GM12878 (cell line): ENCODE data around the gene PRRT1B. TPM values are rescaled to one million over a fixed set of nuclear protein-coding genes. Genes with fewer than 3 reads are reported as not detected.

ENCODE experiments used
- ATAC-seq: fragments of 200-7000 bp; cut with Tn5 transposase; 3 replicates; pipeline ENCODE4 v1.9.1; 2020; ENCODE audit warnings: mild to moderate bottlenecking, moderate library complexity
- BruUV-seq: library from RNA; stranded (reverse); fragments of 400-500 nt; replicated peaks from 2 replicates; lab custom pipeline; 2021; lab: Mats Ljungman, UMichigan
- CTCF ChIA-PET: fragments of 300-600 bp; sonication (Branson Sonifier 250); formaldehyde crosslinking; extraction: SDS; loops from one replicate; lab custom pipeline; 2021; ENCODE audit warnings: inconsistent platforms; lab: Yijun Ruan, JAX
- POLR2A ChIA-PET: fragments of 350-600 bp; formaldehyde crosslinking; extraction: SDS; loops from one replicate; lab custom pipeline; 2021; ENCODE audit warnings: inconsistent platforms; lab: Charles Lee
- RAD21 ChIA-PET: fragments of 300-600 bp; sonication (Branson Sonifier 250); formaldehyde crosslinking; loops from one replicate; lab custom pipeline; 2023; ENCODE audit warnings: antibody characterized with exemption; ENCODE audit not compliant: unreplicated experiment; lab: Charles Lee
- SMC1A ChIA-PET: fragments of 300-600 bp; sonication (Branson Sonifier 250); formaldehyde crosslinking; loops from one replicate; lab custom pipeline; 2023; ENCODE audit not compliant: unreplicated experiment, uncharacterized antibody; lab: Charles Lee
- DNase-seq: peaks from one replicate; pipeline ENCODE4 v3.0.0-alpha.2; 2011; ENCODE audit warnings: low read depth, low spot score
- FAIRE-seq: peaks from 3 replicates; lab custom pipeline; 2011; peaks lifted over from hg19 to GRCh38; lab: Jason Lieb, UNC
- H2AFZ ChIP-seq: 2 replicates; pipeline ENCODE4 v1.6.0; 2011; ENCODE audit warnings: low read depth, low read length, control low read depth; ENCODE audit not compliant: control insufficient read depth
- H3K27ac ChIP-seq: 2 replicates; pipeline ENCODE4 v1.5.1; 2011; ENCODE audit warnings: control low read depth; ENCODE audit not compliant: control insufficient read depth, insufficient read depth
- H3K27me3 ChIP-seq, 2 experiments: replicated peaks in 1 of 2; 2 replicates each; pipeline versions ENCODE4 v1.6.0 to v1.6.1; 2011; ENCODE audit warnings: low read length in 1 of 2; ENCODE audit not compliant: control insufficient read depth in 2 of 2, insufficient read depth in 2 of 2
- H3K36me3 ChIP-seq, 2 experiments: 2 replicates each; pipeline ENCODE4 v1.5.1; 2011; ENCODE audit warnings: low read length in 1 of 2; ENCODE audit not compliant: control insufficient read depth in 2 of 2, insufficient read depth in 2 of 2
- H3K4me1 ChIP-seq: 2 replicates; pipeline ENCODE4 v1.6.1; 2011; ENCODE audit warnings: mild to moderate bottlenecking, low read length, moderate library complexity, mixed read lengths; ENCODE audit not compliant: control insufficient read depth, insufficient read depth
- H3K4me2 ChIP-seq: 2 replicates; pipeline ENCODE4 v1.6.0; 2011; ENCODE audit warnings: control low read depth; ENCODE audit not compliant: control insufficient read depth, insufficient read depth
- H3K4me3 ChIP-seq: fragments of 200-600 bp; sonication (generic); 2 replicates; pipeline ENCODE4 v1.5.1; 2016
- H3K79me2 ChIP-seq: 2 replicates; pipeline ENCODE4 v1.6.0; 2011; ENCODE audit warnings: low read length; ENCODE audit not compliant: control insufficient read depth, insufficient read depth
- H3K9ac ChIP-seq: 2 replicates; pipeline ENCODE4 v1.8.0; 2011; ENCODE audit warnings: low read length, control low read depth, mixed read lengths; ENCODE audit not compliant: control insufficient read depth, insufficient read depth
- H3K9me3 ChIP-seq: replicated peaks from 3 replicates; pipeline ENCODE4 v1.5.1; 2011; ENCODE audit warnings: mild to moderate bottlenecking, low read length; ENCODE audit not compliant: control insufficient read depth, insufficient read depth
- H4K20me1 ChIP-seq: 2 replicates; pipeline ENCODE4 v1.6.0; 2011; ENCODE audit not compliant: control insufficient read depth, insufficient read depth
- BACH1 ChIP-seq: fragments of 450-650 bp; IDR thresholded peaks from 2 replicates; pipeline ENCODE4 v1.6.1; 2017; ENCODE audit warnings: mild to moderate bottlenecking, borderline replicate concordance
- CBX3 ChIP-seq: fragments of 200-600 bp; sonication (generic); IDR thresholded peaks from 2 replicates; pipeline ENCODE4 v1.6.1; 2016; ENCODE audit warnings: low read depth, borderline replicate concordance
- ETV6 ChIP-seq, 2 experiments: fragments of 450-650 bp in 1 of 2; IDR thresholded peaks in 1 of 2; conservative IDR thresholded peaks in 1 of 2; 2 replicates each; pipeline ENCODE4 v1.6.1; 2014; ENCODE audit warnings: antibody characterized with exemption in 1 of 2, borderline replicate concordance in 1 of 2, low read depth in 1 of 2, mild to moderate bottlenecking in 1 of 2, moderate library complexity in 1 of 2
- FOS ChIP-seq: IDR thresholded peaks from 3 replicates; pipeline ENCODE4 v1.6.1; 2011; ENCODE audit warnings: borderline replicate concordance; ENCODE audit not compliant: insufficient read length; ENCODE audit errors: extremely low read depth
- HCFC1 ChIP-seq: fragments of 150-350 bp; IDR thresholded peaks from 2 replicates; pipeline ENCODE4 v1.6.1; 2014; ENCODE audit warnings: low read length
- IKZF2 ChIP-seq, 2 experiments: fragments of 450-650 bp; IDR thresholded peaks; 2 replicates each; pipeline ENCODE4 v1.6.1; 2017; ENCODE audit warnings: mild to moderate bottlenecking in 2 of 2, moderate library complexity in 2 of 2
- NBN ChIP-seq: fragments of 450-650 bp; IDR thresholded peaks from 2 replicates; pipeline ENCODE4 v1.6.1; 2016
- PML ChIP-seq: IDR thresholded peaks from 2 replicates; pipeline ENCODE4 v1.6.1; 2012; ENCODE audit warnings: low read length, inconsistent platforms
- POLR2AphosphoS2 ChIP-seq: IDR thresholded peaks from 2 replicates; pipeline ENCODE4 v1.6.1; 2011; ENCODE audit warnings: low read depth, mild to moderate bottlenecking, low read length, improper control_type of control experiment, moderate library complexity
- SIN3A ChIP-seq: IDR thresholded peaks from 2 replicates; pipeline ENCODE4 v1.6.1; 2012; ENCODE audit warnings: low read depth, low read length, improper control_type of control experiment
- SMC3 ChIP-seq: IDR thresholded peaks from 2 replicates; pipeline ENCODE4 v1.6.1; 2011; ENCODE audit warnings: low read length, improper control_type of control experiment, borderline replicate concordance
- WGBS: methylation state at CpG from one replicate; pipeline ENCODE4 v1.1.6; 2016; ENCODE audit warnings: low lambda C conversion rate; ENCODE audit not compliant: insufficient replicate concordance, insufficient coverage; ENCODE audit errors: missing lambda C conversion rate; 5-methylcytosine and 5-hydroxymethylcytosine counted together
- in situ Hi-C: fragments of 300-500 bp; cut with MboI; formaldehyde crosslinking; loops from 9 replicates; pipeline ENCODE4 v1.14.3; 2018; ENCODE audit warnings: mixed read lengths
- intact Hi-C: fragments of 100-400 bp; cut with micrococcal nuclease; formaldehyde crosslinking; loops from one replicate; pipeline ENCODE4 v1.14.2; 2022; ENCODE audit not compliant: unreplicated experiment
- polyA plus RNA-seq, 11 experiments: library from polyadenylated mRNA; depleted of rRNA in 4 of 11; unstranded in 6 of 11; stranded (reverse) in 5 of 11; fragments of >200 nt; fragmentation: Nextera tagmentation in 4 of 11; fragmentation: Illumina TruSeq in 1 of 11; extraction: Ambion mirVana in 4 of 11; extraction: Trizol in 1 of 11; gene quantifications; 1 replicate in 1 of 11; 2 replicates in 10 of 11; pipeline versions ENCODE4 v1.2.1 to v1.2.3, GENCODE V29; 2011 to 2016; ENCODE audit warnings: inconsistent platforms in 2 of 11, missing spikeins in 2 of 11, low read depth in 1 of 11
- total RNA-seq, 4 experiments: library from RNA; depleted of rRNA in 3 of 4; stranded (reverse); fragments of >200 nt in 3 of 4; fragmentation: Illumina TruSeq in 1 of 4; extraction: Trizol in 1 of 4; gene quantifications; 2 replicates each; pipeline versions ENCODE4 v1.2.1 to v1.2.3, GENCODE V29; 2013 to 2021
- TF ChIP-seq, protein P1 (sequence below): fragments of 450-650 bp; IDR thresholded peaks from 2 replicates; pipeline ENCODE4 v1.6.1; 2014; ENCODE audit warnings: mild to moderate bottlenecking

Gene PRRT1B
- total and polyA plus RNA-seq, 10 of the 15 experiments (the other 5 are each of a cell fraction or from before 2014, with no cell fraction given) = not detected

DNA sequence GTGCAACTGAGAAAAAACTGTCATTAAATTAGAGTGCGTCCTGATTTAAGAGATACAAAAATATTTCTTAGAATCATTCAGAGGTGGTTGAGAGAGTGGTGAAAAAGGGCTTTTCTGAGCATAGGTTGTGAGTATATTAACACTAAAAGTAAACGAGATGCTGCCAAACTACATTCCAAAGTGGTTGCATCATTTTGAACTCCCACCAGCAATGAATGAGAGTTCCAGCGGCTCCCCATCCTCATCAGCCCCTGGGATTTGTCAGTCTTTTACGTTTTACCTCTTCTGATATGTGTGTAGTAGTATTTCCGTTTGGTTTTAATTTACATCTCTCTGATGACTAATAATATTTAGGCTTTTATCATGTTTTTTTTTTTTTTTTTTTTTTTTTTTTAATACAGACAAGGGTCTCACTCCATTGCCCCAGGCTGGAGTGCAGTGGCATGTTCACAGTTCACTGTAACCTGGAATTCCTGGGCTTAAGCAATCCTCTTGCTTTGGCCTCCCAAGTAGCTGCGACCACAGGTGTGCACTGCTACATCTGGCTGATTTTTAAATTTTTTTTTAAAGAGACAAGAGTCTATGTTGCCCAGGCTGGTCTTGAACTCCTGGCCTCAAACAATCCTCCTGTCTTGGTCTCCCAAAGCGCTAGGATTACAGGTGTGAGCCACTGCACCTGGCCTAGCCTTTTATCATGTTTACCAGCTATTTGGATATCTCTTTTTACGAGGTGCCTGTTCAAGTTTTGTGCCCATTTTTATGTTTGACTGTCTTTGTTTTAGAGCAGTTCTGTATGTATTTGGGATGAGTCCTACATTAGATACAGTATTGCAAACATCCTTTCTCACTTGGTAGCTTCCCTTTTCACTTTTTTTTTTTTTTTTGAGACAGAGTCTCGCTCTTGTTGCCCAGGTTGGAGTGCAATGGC, 17.0 kb downstream of the PRRT1B start:
- DNase-seq = no peak
- WGBS = 55% methylated on average over 8 of the region's 9 CpGs
- no peaks in the 10 kb centered on the region; the same call in 2 of the 3 replicates for H3K9me3 ChIP-seq
- in situ Hi-C loops (no loop called here), intact Hi-C loops (no loop called here)
- ChIA-PET RAD21 (no interaction called here), POLR2A (interaction anchor here (0.7 kb wide), 1 partner anchor 83 kb away, joined by 3 read pairs; no protein-coding TSS in a partner anchor), SMC1A (no interaction called here), CTCF (no interaction called here)
- no peaks in the 10 kb centered on the region for H3K4me1 ChIP-seq
- H2AFZ ChIP-seq = no peak overlapping the region
- no peaks in the 10 kb centered on the region for H4K20me1 ChIP-seq
- no peaks in the 10 kb centered on the region for H3K27me3 ChIP-seq
- H3K4me2 ChIP-seq = no peak overlapping the region
- no peak overlapping the region for H3K27ac ChIP-seq
- ATAC-seq = no peak
- H3K79me2 ChIP-seq = no peaks in the 10 kb centered on the region
- TF ChIP-seq BACH1 (no peak), IKZF2 (IDR thresholded peaks at IDR 0.05) (no peak), SMC3 (no peak), SIN3A (no peak), PML (no peak), FOS (no peak), CBX3 (no peak), POLR2AphosphoS2 (no peak), NBN (no peak), ETV6 (conservative IDR thresholded peaks at IDR 0.05 in 1 of 2, IDR thresholded peaks at IDR 0.05 in 1 of 2; ENCODE audit: borderline replicate concordance in 1 of 2, low read depth in 1 of 2) (no peak), HCFC1 (no peak)
- TF ChIP-seq, protein P1, sequence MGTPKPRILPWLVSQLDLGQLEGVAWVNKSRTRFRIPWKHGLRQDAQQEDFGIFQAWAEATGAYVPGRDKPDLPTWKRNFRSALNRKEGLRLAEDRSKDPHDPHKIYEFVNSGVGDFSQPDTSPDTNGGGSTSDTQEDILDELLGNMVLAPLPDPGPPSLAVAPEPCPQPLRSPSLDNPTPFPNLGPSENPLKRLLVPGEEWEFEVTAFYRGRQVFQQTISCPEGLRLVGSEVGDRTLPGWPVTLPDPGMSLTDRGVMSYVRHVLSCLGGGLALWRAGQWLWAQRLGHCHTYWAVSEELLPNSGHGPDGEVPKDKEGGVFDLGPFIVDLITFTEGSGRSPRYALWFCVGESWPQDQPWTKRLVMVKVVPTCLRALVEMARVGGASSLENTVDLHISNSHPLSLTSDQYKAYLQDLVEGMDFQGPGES = no peak
- no peak for FAIRE-seq
- no peak overlapping the region for H3K4me3 ChIP-seq
- H3K36me3 ChIP-seq = no peaks in the 10 kb centered on the region
- BruUV-seq = no TSS peak
- no peak overlapping the region for H3K9ac ChIP-seq
